DND-41 (cell line): ENCODE data around the gene MYO18B.

Experiments
- ATAC-seq: fragments of 200-7000 bp; cut with Tn5 transposase; 3 replicates; pipeline ENCODE4 v1.9.1; 2021; ENCODE audit warnings: low read depth; ENCODE audit not compliant: insufficient read depth
- DNase-seq: peaks from one replicate; pipeline ENCODE4 v3.0.0-alpha.2; 2020
- H2AFZ ChIP-seq: 2 replicates; pipeline ENCODE4 v1.6.0; 2012; ENCODE audit warnings: low read depth, low read length
- H3K27ac ChIP-seq: 2 replicates; pipeline ENCODE4 v1.5.1; 2012; ENCODE audit warnings: low read length, inconsistent platforms
- H3K27me3 ChIP-seq: fragments of 200-600 bp; sonication (generic); 2 replicates; pipeline ENCODE4 v1.6.0; 2012; ENCODE audit warnings: low read length, mild to moderate bottlenecking, inconsistent platforms; ENCODE audit not compliant: insufficient read depth, poor library complexity
- H3K36me3 ChIP-seq: 2 replicates; pipeline ENCODE4 v1.5.1; 2012; ENCODE audit warnings: low read length, inconsistent platforms; ENCODE audit not compliant: insufficient read depth
- H3K4me1 ChIP-seq: 2 replicates; pipeline ENCODE4 v1.5.1; 2012; ENCODE audit warnings: mild to moderate bottlenecking, low read length; ENCODE audit not compliant: insufficient read depth
- H3K4me2 ChIP-seq: 2 replicates; pipeline ENCODE4 v1.6.0; 2012; ENCODE audit warnings: mild to moderate bottlenecking, moderate library complexity, low read length, inconsistent platforms; ENCODE audit not compliant: insufficient read depth
- H3K4me3 ChIP-seq, 2 experiments: fragments of 200-600 bp in 1 of 2; shearing (Covaris generic) in 1 of 2; 2 replicates each; pipeline ENCODE4 v1.5.1; 2012 to 2016; ENCODE audit warnings: inconsistent platforms in 2 of 2, low read length in 2 of 2, mild to moderate bottlenecking in 2 of 2, low read depth in 1 of 2, moderate library complexity in 1 of 2
- H3K79me2 ChIP-seq: 2 replicates; pipeline ENCODE4 v1.6.0; 2012; ENCODE audit warnings: low read length, inconsistent platforms; ENCODE audit not compliant: insufficient read depth
- H3K9ac ChIP-seq: 2 replicates; pipeline ENCODE4 v1.6.0; 2012; ENCODE audit warnings: low read depth, mild to moderate bottlenecking, inconsistent platforms, low read length, moderate library complexity
- H3K9me3 ChIP-seq: 2 replicates; pipeline ENCODE4 v1.5.1; 2012; ENCODE audit warnings: low read length, moderate library complexity, mild to moderate bottlenecking, inconsistent platforms; ENCODE audit not compliant: insufficient read depth, severe bottlenecking
- H4K20me1 ChIP-seq: 2 replicates; pipeline ENCODE4 v1.6.0; 2012; ENCODE audit warnings: low read length; ENCODE audit not compliant: insufficient read depth
- EZH2 ChIP-seq: IDR thresholded peaks from 3 replicates; pipeline ENCODE4 v1.6.1; 2012; ENCODE audit warnings: borderline replicate concordance, low read depth, mild to moderate bottlenecking, moderate library complexity, low read length, inconsistent platforms; ENCODE audit not compliant: severe bottlenecking
- TF ChIP-seq, protein P1 (sequence below): IDR thresholded peaks from 2 replicates; pipeline ENCODE4 v1.5.1; 2012; ENCODE audit warnings: borderline replicate concordance, low read length, moderate library complexity, mild to moderate bottlenecking; ENCODE audit not compliant: poor library complexity, severe bottlenecking; ENCODE audit errors: extremely low read depth

MYO18B gene

DNA sequence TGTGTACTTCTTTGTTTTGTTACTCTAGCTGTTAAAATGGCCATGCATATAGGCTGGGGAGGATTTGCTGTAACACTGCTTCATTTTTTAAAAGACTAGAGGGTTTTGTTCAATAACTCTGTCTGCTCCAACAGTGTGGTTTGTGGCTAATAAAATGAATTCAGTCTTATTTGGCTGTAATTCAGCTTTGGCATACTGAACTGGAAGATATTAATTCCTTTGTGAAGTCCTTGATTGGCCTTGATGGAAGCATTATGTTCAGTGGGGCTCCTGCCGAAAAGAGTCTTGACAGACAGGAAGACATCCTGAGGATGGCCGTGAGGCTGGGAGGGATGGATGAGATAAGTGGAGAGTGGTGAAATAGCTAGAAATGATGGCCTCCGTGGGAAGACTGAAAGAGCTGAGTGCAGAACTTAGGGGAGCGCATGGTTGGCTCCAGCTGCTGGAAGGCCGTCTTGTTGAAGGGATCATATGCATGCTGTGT lies 44.8 kb upstream of the MYO18B start:
- Histone ChIP-seq H4K20me1 (no peaks in the 10 kb centered on the region), H3K79me2 (no peaks in the 10 kb centered on the region), H3K9ac (no peak overlapping the region), H3K36me3 (no peaks in the 10 kb centered on the region), H2AFZ (no peak overlapping the region), H3K4me1 (peaks cover 2% of the 10 kb centered on the region), H3K27me3 (no peaks in the 10 kb centered on the region), H3K4me3 (no peak overlapping the region), H3K4me2 (no peak overlapping the region), H3K27ac (no peak overlapping the region), H3K9me3 (no peaks in the 10 kb centered on the region)
- TF ChIP-seq EZH2: no peak
- TF ChIP-seq, protein P1, sequence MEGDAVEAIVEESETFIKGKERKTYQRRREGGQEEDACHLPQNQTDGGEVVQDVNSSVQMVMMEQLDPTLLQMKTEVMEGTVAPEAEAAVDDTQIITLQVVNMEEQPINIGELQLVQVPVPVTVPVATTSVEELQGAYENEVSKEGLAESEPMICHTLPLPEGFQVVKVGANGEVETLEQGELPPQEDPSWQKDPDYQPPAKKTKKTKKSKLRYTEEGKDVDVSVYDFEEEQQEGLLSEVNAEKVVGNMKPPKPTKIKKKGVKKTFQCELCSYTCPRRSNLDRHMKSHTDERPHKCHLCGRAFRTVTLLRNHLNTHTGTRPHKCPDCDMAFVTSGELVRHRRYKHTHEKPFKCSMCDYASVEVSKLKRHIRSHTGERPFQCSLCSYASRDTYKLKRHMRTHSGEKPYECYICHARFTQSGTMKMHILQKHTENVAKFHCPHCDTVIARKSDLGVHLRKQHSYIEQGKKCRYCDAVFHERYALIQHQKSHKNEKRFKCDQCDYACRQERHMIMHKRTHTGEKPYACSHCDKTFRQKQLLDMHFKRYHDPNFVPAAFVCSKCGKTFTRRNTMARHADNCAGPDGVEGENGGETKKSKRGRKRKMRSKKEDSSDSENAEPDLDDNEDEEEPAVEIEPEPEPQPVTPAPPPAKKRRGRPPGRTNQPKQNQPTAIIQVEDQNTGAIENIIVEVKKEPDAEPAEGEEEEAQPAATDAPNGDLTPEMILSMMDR: no peak
- DNase-seq: no peak
- ATAC-seq: no peak

DNA sequence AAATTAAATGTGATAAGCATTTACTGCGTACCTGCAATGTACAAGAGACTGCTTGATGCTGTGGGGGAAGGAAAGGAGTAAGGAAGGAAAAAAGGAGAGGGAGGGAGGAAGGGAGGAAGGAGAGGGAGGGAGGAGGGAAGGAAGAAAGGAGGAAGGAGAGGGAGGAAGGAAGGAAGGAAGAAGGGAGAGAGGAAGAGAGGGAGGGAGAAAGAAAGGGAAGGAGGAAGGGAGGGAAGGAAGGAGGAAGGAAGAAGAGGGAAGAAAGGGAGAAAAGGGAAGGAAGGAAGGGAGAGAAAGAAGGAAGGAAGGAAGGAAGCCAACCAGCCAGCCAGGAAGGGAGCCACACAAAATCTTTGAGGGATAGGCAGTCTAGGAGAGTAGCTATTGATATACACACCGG lies 44.0 kb upstream of the MYO18B start:
- Histone ChIP-seq H3K27me3 (no peaks in the 10 kb centered on the region), H2AFZ (no peak overlapping the region), H3K4me2 (no peak overlapping the region), H3K9me3 (no peaks in the 10 kb centered on the region), H3K79me2 (no peaks in the 10 kb centered on the region), H3K36me3 (no peaks in the 10 kb centered on the region), H4K20me1 (no peaks in the 10 kb centered on the region), H3K4me1 (peaks cover 10% of the 10 kb centered on the region), H3K9ac (no peak overlapping the region), H3K27ac (no peak overlapping the region), H3K4me3 (no peak overlapping the region)
- TF ChIP-seq, protein P1: no peak
- TF ChIP-seq EZH2: no peak
- DNase-seq (no peak), ATAC-seq (no peak)

DNA sequence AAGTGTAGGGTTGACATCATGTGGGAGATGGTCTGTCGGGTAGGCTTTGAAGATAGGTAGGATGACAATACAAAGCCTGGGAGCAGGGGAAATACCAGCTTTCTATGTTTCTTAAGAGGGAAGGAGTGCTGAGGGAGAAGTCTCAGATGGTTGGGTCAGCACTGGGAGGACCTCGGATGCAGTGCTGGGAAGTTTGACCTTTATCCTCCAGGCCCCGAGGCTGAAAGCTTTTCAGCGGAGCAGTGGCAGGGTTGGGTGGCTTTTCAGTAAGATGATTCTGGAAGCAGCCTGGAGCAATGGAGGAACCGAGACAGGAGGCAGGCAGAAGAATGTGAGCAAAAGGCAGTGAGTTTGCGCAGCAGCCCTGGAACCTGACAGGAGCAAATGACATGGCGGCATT lies 43.5 kb upstream of the MYO18B start:
- DNase-seq (no peak), ATAC-seq (no peak)
- no peaks in the 10 kb centered on the region for H3K27me3 ChIP-seq
- no peaks in the 10 kb centered on the region for H4K20me1 ChIP-seq
- H3K36me3 ChIP-seq: no peaks in the 10 kb centered on the region
- H3K9me3 ChIP-seq: no peaks in the 10 kb centered on the region
- H3K4me3 ChIP-seq: no peak overlapping the region
- peaks cover 14% of the 10 kb centered on the region for H3K4me1 ChIP-seq
- no peaks in the 10 kb centered on the region for H3K79me2 ChIP-seq
- no peak overlapping the region for H3K27ac ChIP-seq
- no peak for TF ChIP-seq EZH2
- TF ChIP-seq, protein P1: no peak
- no peak overlapping the region for H3K4me2 ChIP-seq
- no peak overlapping the region for H2AFZ ChIP-seq
- no peak overlapping the region for H3K9ac ChIP-seq

DNA sequence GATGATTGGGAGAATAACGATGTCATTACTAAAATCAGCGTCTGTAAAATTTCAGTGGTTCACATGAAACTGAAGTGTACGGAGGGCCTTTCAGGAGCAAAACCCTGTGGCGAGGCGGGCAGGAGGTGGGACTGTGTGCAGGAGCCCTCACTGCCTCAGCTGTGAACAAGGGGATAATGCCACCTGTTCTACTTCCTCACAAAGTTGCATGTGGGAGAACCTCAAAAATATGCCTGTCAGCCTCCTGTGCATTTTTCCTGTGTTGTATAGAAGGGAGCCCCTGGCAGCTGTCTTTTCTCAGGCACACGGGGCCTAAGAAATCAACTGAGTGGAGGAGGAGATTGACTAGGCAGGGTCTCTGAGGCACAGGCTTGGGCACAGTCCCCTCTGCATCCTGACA lies 43.0 kb upstream of the MYO18B start:
- Histone ChIP-seq H3K4me2 (no peak overlapping the region), H3K79me2 (no peaks in the 10 kb centered on the region), H2AFZ (no peak overlapping the region), H3K4me3 (no peak overlapping the region), H3K9me3 (no peaks in the 10 kb centered on the region), H3K4me1 (peaks cover 14% of the 10 kb centered on the region), H3K36me3 (no peaks in the 10 kb centered on the region), H3K27me3 (no peaks in the 10 kb centered on the region), H4K20me1 (no peaks in the 10 kb centered on the region), H3K27ac (no peak overlapping the region), H3K9ac (no peak overlapping the region)
- ATAC-seq (no peak), DNase-seq (no peak)
- TF ChIP-seq, protein P1: no peak
- no peak for TF ChIP-seq EZH2
